Measurements from ENCODE around the gene RAB37. TPM values are rescaled to one million over a fixed set of nuclear protein-coding genes. Genes with fewer than 3 reads are reported as not detected.
A peak's percentile ranks its signal among the peaks of the same experiment; 100 is the strongest.

The RAB37 gene
- total and polyA plus RNA-seq, 2 of the 13 experiments (the other 11 are each of a cell fraction or from before 2014, with no cell fraction given), result 0.91 to 3.7 TPM

DNA sequence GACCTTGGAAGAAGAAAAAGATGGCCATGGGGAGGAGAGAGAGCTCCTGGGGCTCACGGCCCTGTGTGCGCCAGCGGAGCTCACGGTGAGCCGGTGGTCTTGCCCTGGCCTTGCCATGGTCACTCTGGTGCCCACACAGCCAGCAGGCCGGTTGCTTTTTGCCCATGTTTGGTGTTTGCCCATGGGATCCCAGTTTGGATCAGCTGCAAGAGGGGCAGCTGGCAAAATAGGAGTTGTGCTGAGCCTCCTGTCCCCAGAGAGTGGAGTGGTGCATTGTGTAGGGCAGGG is 12.9 kb downstream of the RAB37 start (continued):
- TF ChIP-seq, protein P1, sequence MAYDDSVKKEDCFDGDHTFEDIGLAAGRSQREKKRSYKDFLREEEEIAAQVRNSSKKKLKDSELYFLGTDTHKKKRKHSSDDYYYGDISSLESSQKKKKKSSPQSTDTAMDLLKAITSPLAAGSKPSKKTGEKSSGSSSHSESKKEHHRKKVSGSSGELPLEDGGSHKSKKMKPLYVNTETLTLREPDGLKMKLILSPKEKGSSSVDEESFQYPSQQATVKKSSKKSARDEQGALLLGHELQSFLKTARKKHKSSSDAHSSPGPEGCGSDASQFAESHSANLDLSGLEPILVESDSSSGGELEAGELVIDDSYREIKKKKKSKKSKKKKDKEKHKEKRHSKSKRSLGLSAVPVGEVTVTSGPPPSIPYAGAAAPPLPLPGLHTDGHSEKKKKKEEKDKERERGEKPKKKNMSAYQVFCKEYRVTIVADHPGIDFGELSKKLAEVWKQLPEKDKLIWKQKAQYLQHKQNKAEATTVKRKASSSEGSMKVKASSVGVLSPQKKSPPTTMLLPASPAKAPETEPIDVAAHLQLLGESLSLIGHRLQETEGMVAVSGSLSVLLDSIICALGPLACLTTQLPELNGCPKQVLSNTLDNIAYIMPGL (CRISPR knock-in tag; IDR thresholded peaks at IDR 0.05; ENCODE audit: borderline replicate concordance in 1 of 2, low read depth in 1 of 2), result 0 out of 4 replicates have a peak, but pooled peaks of 1 of the 2 experiments have one; percentile 44
- TF ChIP-seq ZNF589 (CRISPR knock-in tag; conservative IDR thresholded peaks at IDR 0.05) (no peak), ARID2 (CRISPR knock-in tag; IDR thresholded peaks at IDR 0.05; ENCODE audit: borderline replicate concordance) (peak; percentile 71; the same call in 1 of the 2 replicates), ZBTB37 (CRISPR knock-in tag; IDR thresholded peaks at IDR 0.05) (no peak), RELA (CRISPR knock-in tag; IDR thresholded peaks at IDR 0.05) (peak; percentile 7; the same call in 1 of the 2 replicates), ELF3 (CRISPR knock-in tag; IDR thresholded peaks at IDR 0.05) (peak; percentile 1; the same call in 1 of the 2 replicates), IRX3 (CRISPR knock-in tag; IDR thresholded peaks at IDR 0.05; ENCODE audit: borderline replicate concordance, low read depth) (0 out of 2 replicates have a peak, but pooled peaks have one; percentile 4), ZNF354B (CRISPR knock-in tag; IDR thresholded peaks at IDR 0.05) (0 out of 2 replicates have a peak, but pooled peaks have one; percentile 61), ZNF546 (CRISPR knock-in tag; conservative IDR thresholded peaks at IDR 0.05) (peak; percentile 73; the same call in 1 of the 2 replicates)
- TF ChIP-seq, protein P2, sequence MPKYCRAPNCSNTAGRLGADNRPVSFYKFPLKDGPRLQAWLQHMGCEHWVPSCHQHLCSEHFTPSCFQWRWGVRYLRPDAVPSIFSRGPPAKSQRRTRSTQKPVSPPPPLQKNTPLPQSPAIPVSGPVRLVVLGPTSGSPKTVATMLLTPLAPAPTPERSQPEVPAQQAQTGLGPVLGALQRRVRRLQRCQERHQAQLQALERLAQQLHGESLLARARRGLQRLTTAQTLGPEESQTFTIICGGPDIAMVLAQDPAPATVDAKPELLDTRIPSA (CRISPR knock-in tag; IDR thresholded peaks at IDR 0.05; ENCODE audit: borderline replicate concordance), result peak; percentile 68; the same call in 1 of the 2 replicates
- TF ChIP-seq, protein P3, sequence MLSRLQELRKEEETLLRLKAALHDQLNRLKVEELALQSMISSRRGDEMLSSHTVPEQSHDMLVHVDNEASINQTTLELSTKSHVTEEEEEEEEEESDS (CRISPR knock-in tag; IDR thresholded peaks at IDR 0.05; ENCODE audit: borderline replicate concordance), result 0 out of 2 replicates have a peak, but pooled peaks have one; percentile 72

Measured in HepG2 (cell line).